ENCODE data around the gene LZTR1. TPM values are rescaled to one million over a fixed set of nuclear protein-coding genes. Genes with fewer than 3 reads are reported as not detected.
A peak's percentile ranks its signal among the peaks of the same experiment; 100 is the strongest.

The LZTR1 gene
- total and polyA plus RNA-seq, 12 donors = 14.7 to 36.5 (median 24.4) TPM

GRCh38 chr22:20987375-20987774, 5.3 kb downstream of the LZTR1 start:
- WGBS, 2 donors = 93 to 94% methylated on average over 14 of the region's 14 CpGs
- no peak overlapping the region for H3K27ac ChIP-seq
- intact Hi-C loops (cut with DNase I) = loop anchor here in 3 of 10 donors (10.0 kb wide), 3 partner anchors 57 to 103 kb away; partner anchors contain the start of genes CRKL (in 2 of the 3) and LRRC74B (in 1 of the 3)
- peak in 1 of 2 donors; percentile 11 for DNase-seq
- H3K4me1 ChIP-seq = peaks cover 5 to 15% (median 13%) of the 10 kb centered on the region in 9 donors
- no peak overlapping the region for H3K4me3 ChIP-seq
- peaks cover 0 to 81% (median 19%) of the 10 kb centered on the region in 9 donors for H3K36me3 ChIP-seq
- TF ChIP-seq CTCF (IDR thresholded peaks at IDR 0.05) = no peak
- ATAC-seq = no peak
- no peaks in the 10 kb centered on the region for H3K9me3 ChIP-seq
- no peaks in the 10 kb centered on the region for H3K27me3 ChIP-seq

- peaks cover 0 to 91% (median 23%) of the 10 kb centered on the region in 9 donors for H3K36me3 ChIP-seq
- H3K27ac ChIP-seq = no peak overlapping the region
- intact Hi-C loops (cut with DNase I) = loop anchor here in 3 of 10 donors (10.0 kb wide), 3 partner anchors 56 to 104 kb away; partner anchors contain the start of genes CRKL (in 2 of the 3) and LRRC74B (in 1 of the 3)
- H3K9me3 ChIP-seq = no peaks in the 10 kb centered on the region
- no peaks in the 10 kb centered on the region for H3K27me3 ChIP-seq
- ATAC-seq (peak in 1 of 8 donors; percentile 15), DNase-seq (no peak)
- peaks cover 0 to 2% (median under 1%) of the 10 kb centered on the region in 9 donors for H3K4me1 ChIP-seq
- no peak overlapping the region for H3K4me3 ChIP-seq
- no peak for TF ChIP-seq CTCF (IDR thresholded peaks at IDR 0.05)
- WGBS, 2 donors = 90 to 93% methylated on average over 16 of the region's 16 CpGs
These were observed 6.7 kb downstream of the LZTR1 start for GRCh38 chr22:20988573-20989322.

- DNase-seq = no peak
- no peaks in the 10 kb centered on the region for H3K27me3 ChIP-seq
- ATAC-seq = peak in 1 of 8 donors; percentile 22
- no peak overlapping the region for H3K27ac ChIP-seq
- intact Hi-C loops (cut with DNase I) = loop anchor here in 3 of 10 donors (10.0 kb wide), 3 partner anchors 55 to 105 kb away; partner anchors contain the start of genes CRKL (in 2 of the 3) and LRRC74B (in 1 of the 3)
- H3K9me3 ChIP-seq = no peaks in the 10 kb centered on the region
- H3K4me3 ChIP-seq = no peak overlapping the region
- H3K4me1 ChIP-seq = no peaks in the 10 kb centered on the region
- 66 to 77% methylated on average over 16 to 17 of the region's 17 CpGs for WGBS, 2 donors
- no peak for TF ChIP-seq CTCF (IDR thresholded peaks at IDR 0.05)
- peaks cover 0 to 91% (median 23%) of the 10 kb centered on the region in 9 donors for H3K36me3 ChIP-seq
These were observed 7.4 kb downstream of the LZTR1 start for GRCh38 chr22:20989323-20990138.

All from heart right ventricle (tissue), 16 donors.